Endothelial cell (in vitro differentiated cells): ENCODE data around the gene PRKCSH. TPM values are rescaled to one million over a fixed set of nuclear protein-coding genes. Genes with fewer than 3 reads are reported as not detected.

Source experiments
- DNase-seq: peaks from one replicate; pipeline ENCODE4 v3.0.0; 2021; ENCODE audit warnings: low spot score
- H3K27ac Mint-ChIP-seq: one replicate; pipeline ENCODE4 v1.8.0; 2021; ENCODE audit warnings: mixed read lengths, inconsistent platforms; ENCODE audit not compliant: unreplicated experiment
- H3K27me3 Mint-ChIP-seq: one replicate; pipeline ENCODE4 v1.8.0; 2021; ENCODE audit warnings: mild to moderate bottlenecking, moderate library complexity, mixed read lengths, inconsistent platforms; ENCODE audit not compliant: unreplicated experiment
- H3K36me3 Mint-ChIP-seq: one replicate; pipeline ENCODE4 v1.8.0; 2021; ENCODE audit warnings: mild to moderate bottlenecking, low read depth, mixed read lengths, inconsistent platforms; ENCODE audit not compliant: unreplicated experiment
- H3K4me1 Mint-ChIP-seq: one replicate; pipeline ENCODE4 v1.8.0; 2021; ENCODE audit warnings: mild to moderate bottlenecking, mixed read lengths, inconsistent platforms; ENCODE audit not compliant: unreplicated experiment
- H3K4me3 Mint-ChIP-seq: one replicate; pipeline ENCODE4 v1.8.0; 2021; ENCODE audit warnings: mild to moderate bottlenecking, mixed read lengths, inconsistent platforms; ENCODE audit not compliant: unreplicated experiment
- H3K9me3 Mint-ChIP-seq: one replicate; pipeline ENCODE4 v1.8.0; 2021; ENCODE audit warnings: mixed read lengths, inconsistent platforms; ENCODE audit not compliant: unreplicated experiment
- total RNA-seq: library from RNA; stranded (reverse); fragmentation: NEBNext Ultra II Directional; extraction: Animal tissue kit (Norgen Biotek cat#: 25700); gene quantifications from one replicate; pipeline ENCODE4 v1.2.1, GENCODE V29; 2021; ENCODE audit not compliant: unreplicated experiment
- TF ChIP-seq, protein P1 (sequence below): fragments of 200-600 bp; sonication (generic); IDR thresholded peaks from one replicate; pipeline ENCODE4 v1.5.0; 2021; ENCODE audit warnings: antibody characterized with exemption; ENCODE audit not compliant: unreplicated experiment

PRKCSH gene
- total RNA-seq, 1 donor from 2014 or later: 466 TPM

DNA sequence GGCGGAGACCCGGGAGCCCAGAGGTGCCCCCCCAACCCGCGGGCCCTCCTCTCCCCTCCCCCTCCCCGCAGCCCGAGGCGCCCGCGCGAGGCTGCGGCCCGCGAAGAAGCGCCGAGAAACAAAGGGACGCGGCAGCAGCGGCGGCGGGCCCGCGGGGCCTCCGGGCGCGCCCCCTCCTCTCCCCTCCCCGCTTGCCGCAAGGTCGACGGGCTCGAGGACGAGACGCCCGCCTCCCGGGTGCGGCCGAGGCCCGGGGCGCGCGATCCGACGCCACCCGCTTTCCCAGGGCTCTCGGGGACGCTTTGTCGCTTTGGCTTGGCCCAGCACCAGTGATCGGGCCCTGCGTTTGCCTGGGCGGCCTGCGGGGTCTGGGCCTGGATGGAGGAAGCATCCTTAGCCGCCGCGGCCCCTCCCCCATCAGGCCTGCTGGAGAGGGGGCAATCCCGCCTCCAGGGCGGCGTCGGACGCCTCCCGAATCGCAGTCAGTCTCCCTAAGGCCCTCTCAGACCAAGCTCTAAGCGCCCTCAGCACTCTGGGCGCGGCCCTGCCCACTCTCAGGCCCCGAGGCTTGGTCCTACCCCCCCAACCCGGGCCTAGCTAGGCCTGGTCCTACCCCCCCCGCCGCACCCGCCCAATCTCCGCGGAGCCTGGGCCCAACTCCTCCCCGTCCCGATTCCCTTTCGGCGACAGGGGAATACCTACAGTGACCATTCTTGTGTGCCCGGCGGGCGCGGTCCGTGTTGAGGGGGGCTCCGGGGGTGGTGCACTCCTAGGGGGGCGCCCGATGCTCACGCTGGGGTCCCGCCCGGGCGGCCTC, 44.7 kb downstream of the PRKCSH start:
- Mint-ChIP-seq H3K36me3 (peaks cover 1% of the 10 kb centered on the region), H3K27ac (no peak overlapping the region), H3K4me3 (no peak overlapping the region), H3K27me3 (peaks cover 33% of the 10 kb centered on the region), H3K9me3 (no peaks in the 10 kb centered on the region), H3K4me1 (peaks cover 6% of the 10 kb centered on the region)
- DNase-seq: no peak
- TF ChIP-seq, protein P1, sequence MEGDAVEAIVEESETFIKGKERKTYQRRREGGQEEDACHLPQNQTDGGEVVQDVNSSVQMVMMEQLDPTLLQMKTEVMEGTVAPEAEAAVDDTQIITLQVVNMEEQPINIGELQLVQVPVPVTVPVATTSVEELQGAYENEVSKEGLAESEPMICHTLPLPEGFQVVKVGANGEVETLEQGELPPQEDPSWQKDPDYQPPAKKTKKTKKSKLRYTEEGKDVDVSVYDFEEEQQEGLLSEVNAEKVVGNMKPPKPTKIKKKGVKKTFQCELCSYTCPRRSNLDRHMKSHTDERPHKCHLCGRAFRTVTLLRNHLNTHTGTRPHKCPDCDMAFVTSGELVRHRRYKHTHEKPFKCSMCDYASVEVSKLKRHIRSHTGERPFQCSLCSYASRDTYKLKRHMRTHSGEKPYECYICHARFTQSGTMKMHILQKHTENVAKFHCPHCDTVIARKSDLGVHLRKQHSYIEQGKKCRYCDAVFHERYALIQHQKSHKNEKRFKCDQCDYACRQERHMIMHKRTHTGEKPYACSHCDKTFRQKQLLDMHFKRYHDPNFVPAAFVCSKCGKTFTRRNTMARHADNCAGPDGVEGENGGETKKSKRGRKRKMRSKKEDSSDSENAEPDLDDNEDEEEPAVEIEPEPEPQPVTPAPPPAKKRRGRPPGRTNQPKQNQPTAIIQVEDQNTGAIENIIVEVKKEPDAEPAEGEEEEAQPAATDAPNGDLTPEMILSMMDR: no peak

DNA sequence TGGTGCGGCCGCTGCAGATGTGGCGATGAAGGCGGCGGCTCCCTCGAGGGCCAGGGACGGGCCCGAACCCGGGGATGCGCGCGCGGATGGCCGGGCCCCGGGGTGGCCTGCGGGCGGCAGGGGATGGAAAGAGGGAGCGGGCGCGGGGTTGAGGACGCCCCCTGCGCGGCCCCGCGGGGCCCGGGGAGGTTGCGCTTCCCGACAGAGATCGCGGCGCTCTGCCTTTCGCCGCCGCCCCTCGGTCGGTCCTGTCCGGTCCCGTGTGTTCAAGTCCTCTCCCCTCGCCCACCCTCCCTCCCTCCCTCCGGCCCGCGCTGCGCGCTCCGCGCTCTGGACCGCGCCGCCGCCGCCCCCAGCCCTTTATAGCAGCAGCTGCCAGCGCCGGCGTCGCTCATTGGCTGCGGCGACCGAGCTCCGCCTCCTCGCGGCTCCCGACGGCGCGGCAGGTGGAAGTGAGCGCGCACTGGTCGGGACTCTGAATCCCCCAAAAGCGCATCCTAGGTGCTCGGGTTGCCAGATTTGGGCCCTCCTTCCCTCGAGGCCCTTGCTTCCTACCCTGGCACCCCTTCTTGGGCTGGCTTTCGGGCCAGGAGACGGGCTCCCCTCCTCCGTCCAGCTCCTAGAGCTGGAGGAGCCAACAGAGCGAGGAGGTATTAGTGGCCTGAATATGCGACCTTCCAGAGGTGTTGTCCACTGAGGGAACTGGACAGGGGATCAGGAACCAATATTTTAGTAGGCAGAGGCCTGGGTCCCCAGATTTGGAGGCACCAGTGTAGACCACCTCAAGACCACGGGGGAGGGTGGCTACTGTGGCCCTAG, 45.5 kb downstream of the PRKCSH start, which contains the start of gene ELAVL3:
ELAVL3 (minus strand) TSS at position 332 of the 819 bp plus-strand sequence. CDS start 438 bp downstream, outside the sequence.
- Mint-ChIP-seq H3K27me3 (peaks cover 33% of the 10 kb centered on the region), H3K4me3 (no peak within 1 kb of the TSS), H3K27ac (no peak within 1 kb of the TSS), H3K4me1 (peaks cover 6% of the 10 kb centered on the region), H3K9me3 (no peaks in the 10 kb centered on the region), H3K36me3 (peaks cover 3% of the 10 kb centered on the region)
- TF ChIP-seq, protein P1: no peak
- no peak for DNase-seq

DNA sequence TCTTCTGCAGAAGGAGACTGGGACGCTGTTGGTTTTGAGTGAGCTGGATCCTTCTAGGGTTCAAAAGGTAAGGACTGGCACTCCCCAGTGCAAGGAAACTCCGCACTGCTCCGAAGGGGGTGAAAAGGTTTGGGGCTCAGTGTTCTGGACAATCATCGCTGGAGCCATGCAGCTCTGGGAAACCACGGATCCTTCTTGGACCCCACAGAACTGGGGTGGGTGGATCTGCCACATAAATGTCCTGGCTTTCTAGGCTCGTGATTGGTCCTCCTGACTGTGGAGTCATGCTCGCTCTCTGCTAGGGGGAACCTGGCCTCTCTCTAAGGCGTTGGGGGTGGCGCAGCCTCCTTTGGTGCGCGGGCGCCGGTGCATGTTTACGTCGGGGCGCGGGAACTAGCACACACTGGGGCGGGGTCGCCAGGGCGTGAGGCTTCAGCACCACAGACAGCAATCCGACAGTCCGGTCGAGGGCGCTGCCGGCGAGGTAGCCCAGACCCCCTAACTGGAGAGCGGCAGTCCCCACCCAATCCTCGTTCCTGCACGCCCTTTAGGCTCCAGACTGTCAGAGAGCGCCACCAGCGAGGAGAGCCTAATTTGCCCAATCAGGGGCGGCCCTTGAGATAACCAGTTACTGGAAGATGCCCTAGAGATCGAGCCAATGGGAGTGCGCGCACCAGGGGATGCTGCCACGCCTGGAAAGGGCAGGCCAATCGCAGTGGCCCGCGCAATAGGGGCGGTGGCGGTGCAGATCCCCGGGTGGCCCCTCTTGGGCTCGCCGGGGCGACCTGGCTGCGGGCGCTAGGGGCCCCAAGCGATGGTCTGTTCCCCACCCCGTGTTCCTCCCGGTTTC, 46.3 kb downstream of the PRKCSH start:
- TF ChIP-seq, protein P1: no peak
- peaks cover 3% of the 10 kb centered on the region for H3K36me3 Mint-ChIP-seq
- H3K27ac Mint-ChIP-seq: no peak overlapping the region
- H3K9me3 Mint-ChIP-seq: no peaks in the 10 kb centered on the region
- H3K4me3 Mint-ChIP-seq: no peak overlapping the region
- H3K4me1 Mint-ChIP-seq: peaks cover 6% of the 10 kb centered on the region
- DNase-seq: peak; percentile 49
- H3K27me3 Mint-ChIP-seq: peaks cover 36% of the 10 kb centered on the region

DNA sequence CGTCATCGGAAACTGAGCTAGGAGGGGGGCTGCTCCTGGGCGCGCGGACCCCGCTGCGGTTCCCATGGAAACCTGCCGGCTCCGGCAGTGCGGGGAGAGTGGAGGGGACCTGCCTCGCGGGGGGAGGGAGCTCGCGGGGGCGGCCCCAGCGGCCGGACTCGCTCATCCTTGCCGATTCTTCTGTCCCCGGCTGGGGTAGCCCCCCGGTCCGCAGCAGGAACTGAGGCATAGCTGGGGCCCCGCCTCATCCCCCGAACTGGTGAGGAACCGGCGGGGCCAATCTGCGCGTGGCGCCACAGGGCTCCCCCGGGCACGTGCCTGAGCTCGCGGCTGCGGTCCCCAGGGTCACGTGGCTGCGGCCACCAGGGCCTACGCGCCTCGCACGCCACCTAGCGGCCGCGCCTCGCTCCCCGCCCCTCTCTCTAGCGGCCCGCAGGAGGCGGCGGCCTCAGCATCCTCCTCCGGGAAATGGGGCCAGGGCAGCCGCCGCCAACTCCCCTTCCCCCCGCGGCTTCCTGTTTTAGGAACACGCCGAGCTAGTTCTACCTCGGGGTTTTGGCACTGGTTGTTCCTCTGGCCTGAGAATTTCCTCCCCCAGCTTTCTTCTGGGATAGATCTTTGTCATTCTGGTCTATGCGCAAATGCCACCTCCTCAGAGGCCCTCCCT, 47.1 kb downstream of the PRKCSH start:
- DNase-seq: peak; percentile 78
- H3K4me3 Mint-ChIP-seq: peak overlapping the region; percentile 42
- peak overlapping the region; percentile 36 for H3K27ac Mint-ChIP-seq
- H3K36me3 Mint-ChIP-seq: peaks cover 3% of the 10 kb centered on the region
- TF ChIP-seq, protein P1: peak; percentile 94
- no peaks in the 10 kb centered on the region for H3K9me3 Mint-ChIP-seq
- H3K4me1 Mint-ChIP-seq: peaks cover 6% of the 10 kb centered on the region
- peaks cover 29% of the 10 kb centered on the region for H3K27me3 Mint-ChIP-seq
